ENCODE measurements around the gene TRAPPC3.

The TRAPPC3 gene

GRCh38 chr1:36089393-36090121 is 59.7 kb downstream of the TRAPPC3 start:
- peak; percentile 64 for DNase-seq
- in situ Hi-C loops (cut with HindIII; ENCODE audit: low pct_ligation_motif_present, low sequenced_read_pairs), result no loop called here
- Histone ChIP-seq H3K27ac (peak overlapping the region; percentile 81), H3K27me3 (replicated peaks) (no peaks in the 10 kb centered on the region), H3K4me3 (ENCODE audit: low read depth, low read length) (peak overlapping the region; percentile 90), H3K36me3 (replicated peaks) (peaks cover 38% of the 10 kb centered on the region)
- TF ChIP-seq CTCF (IDR thresholded peaks at IDR 0.05; ENCODE audit: low read depth, low read length, missing control alignments), result no peak

GRCh38 chr1:36088577-36089392 is 60.5 kb downstream of the TRAPPC3 start, which contains the start of gene ADPRS:
TSS of gene ADPRS (plus strand) at chr1:36088892. CDS start at chr1:36088905, 13 bp downstream.
- H3K27me3 ChIP-seq (replicated peaks), result no peaks in the 10 kb centered on the region
- peak; percentile 82 for DNase-seq

GRCh38 chr1:36088265-36088576 is 61.1 kb downstream of the TRAPPC3 start:
- TF ChIP-seq CTCF (IDR thresholded peaks at IDR 0.05; ENCODE audit: low read depth, low read length, missing control alignments), result no peak
- peak overlapping the region; percentile 90 for H3K4me3 ChIP-seq (ENCODE audit: low read depth, low read length)
- no peak for DNase-seq
- peaks cover 26% of the 10 kb centered on the region for H3K36me3 ChIP-seq (replicated peaks)
- H3K27me3 ChIP-seq (replicated peaks), result no peaks in the 10 kb centered on the region
- in situ Hi-C loops (cut with HindIII; ENCODE audit: low pct_ligation_motif_present, low sequenced_read_pairs), result no loop called here
- peak overlapping the region; percentile 81 for H3K27ac ChIP-seq

More at GRCh38 chr1:36088577-36089392, 60.5 kb downstream of the TRAPPC3 start, which contains the start of gene ADPRS:
- Histone ChIP-seq H3K4me3 (ENCODE audit: low read depth, low read length) (peak within 1 kb of the TSS; percentile 90), H3K36me3 (replicated peaks) (peaks cover 31% of the 10 kb centered on the region), H3K27ac (peak within 1 kb of the TSS; percentile 81)
- peak; percentile 75 for TF ChIP-seq CTCF (IDR thresholded peaks at IDR 0.05; ENCODE audit: low read depth, low read length, missing control alignments)
- in situ Hi-C loops (cut with HindIII; ENCODE audit: low pct_ligation_motif_present, low sequenced_read_pairs), result no loop called here

GRCh38 chr1:36087233-36088123 is 61.8 kb downstream of the TRAPPC3 start:
- Histone ChIP-seq H3K36me3 (replicated peaks) (peaks cover 18% of the 10 kb centered on the region), H3K27me3 (replicated peaks) (no peaks in the 10 kb centered on the region), H3K4me3 (ENCODE audit: low read depth, low read length) (no peak overlapping the region), H3K27ac (no peak overlapping the region)
- no peak for TF ChIP-seq CTCF (IDR thresholded peaks at IDR 0.05; ENCODE audit: low read depth, low read length, missing control alignments)
- in situ Hi-C loops (cut with HindIII; ENCODE audit: low pct_ligation_motif_present, low sequenced_read_pairs), result no loop called here
- DNase-seq, result no peak

Data from brain microvascular endothelial cell (primary cell).